K562 (cell line): ENCODE results near the gene TP63. TPM values are rescaled to one million over a fixed set of nuclear protein-coding genes. Genes with fewer than 3 reads are reported as not detected.

Experiments used
- ARID2 ChIP-seq: fragments of 450-650 bp; IDR thresholded peaks from 2 replicates; pipeline ENCODE4 v1.6.1; 2017; ENCODE audit warnings: antibody characterized with exemption, mild to moderate bottlenecking
- BDP1 ChIP-seq: IDR thresholded peaks from 3 replicates; pipeline ENCODE4 v1.6.1; 2011; ENCODE audit not compliant: insufficient read length, insufficient read depth
- HDGF ChIP-seq: fragments of 450-650 bp; IDR thresholded peaks from 2 replicates; pipeline ENCODE4 v1.6.1; 2016
- ID3 ChIP-seq, 2 experiments: fragments of 250-450 bp in 1 of 2; fragments of 450-650 bp in 1 of 2; sonication (Bioruptor Pico) in 1 of 2; IDR thresholded peaks; 2 replicates each; pipeline versions ENCODE4 v1.6.1 to v1.8.0; 2016 to 2021; ENCODE audit warnings: mild to moderate bottlenecking in 2 of 2, moderate library complexity in 2 of 2, missing compliant biosample characterization in 1 of 2, missing genetic modification characterization in 1 of 2
- RFX1 ChIP-seq: fragments of 450-650 bp; IDR thresholded peaks from 2 replicates; pipeline ENCODE4 v1.6.1; 2016; ENCODE audit warnings: mild to moderate bottlenecking, moderate library complexity
- SMARCE1 ChIP-seq: fragments of 450-650 bp; IDR thresholded peaks from 2 replicates; pipeline ENCODE4 v1.7.1; 2016; ENCODE audit warnings: mild to moderate bottlenecking
- XRCC5 ChIP-seq: fragments of 200-400 bp; formaldehyde crosslinking; IDR thresholded peaks from 2 replicates; pipeline ENCODE4 v1.6.1; 2017; ENCODE audit warnings: low read depth, mild to moderate bottlenecking, low read length
- YY1 ChIP-seq, 3 experiments: IDR thresholded peaks; 2 replicates each; pipeline ENCODE4 v1.6.1; 2011; ENCODE audit warnings: low read length in 2 of 3, mild to moderate bottlenecking in 2 of 3, moderate library complexity in 2 of 3, borderline replicate concordance in 1 of 3, control low read depth in 1 of 3, low read depth in 1 of 3; ENCODE audit not compliant: insufficient read depth in 3 of 3, insufficient replicate concordance in 2 of 3, control insufficient read depth in 1 of 3, insufficient read length in 1 of 3; ENCODE audit errors: extremely low read depth in 1 of 3
- polyA plus RNA-seq, 8 experiments: library from polyadenylated mRNA; depleted of rRNA in 4 of 8; stranded (reverse) in 5 of 8; unstranded in 3 of 8; fragments of >200 nt; fragmentation: Nextera tagmentation in 2 of 8; fragmentation: Illumina TruSeq in 1 of 8; extraction: Ambion mirVana in 2 of 8; extraction: Trizol in 1 of 8; gene quantifications; 2 replicates each; pipeline versions ENCODE4 v1.2.1 to v1.2.3, GENCODE V29; 2011 to 2014; ENCODE audit warnings: inconsistent platforms in 1 of 8, missing spikeins in 1 of 8
- total RNA-seq, 7 experiments: library from RNA; depleted of rRNA in 6 of 7; stranded (reverse); fragments of >200 nt in 6 of 7; fragmentation: Illumina TruSeq in 2 of 7; extraction: Trizol in 2 of 7; gene quantifications; 2 replicates each; pipeline versions ENCODE4 v1.2.1 to v1.2.3, GENCODE V29; 2011 to 2021; ENCODE audit warnings: low replicate concordance in 1 of 7
- TF ChIP-seq, protein P1 (sequence below), 2 experiments: fragments of 450-650 bp in 1 of 2; IDR thresholded peaks; 2 replicates each; pipeline ENCODE4 v1.6.1; 2011 to 2017; ENCODE audit warnings: low read depth in 2 of 2, antibody characterized with exemption in 1 of 2, borderline replicate concordance in 1 of 2, low read length in 1 of 2, mild to moderate bottlenecking in 1 of 2, mixed read lengths in 1 of 2; ENCODE audit not compliant: control insufficient read depth in 1 of 2
- TF ChIP-seq, protein P2 (sequence below): IDR thresholded peaks from 2 replicates; pipeline ENCODE4 v1.6.1; 2011; ENCODE audit warnings: borderline replicate concordance, low read depth, mild to moderate bottlenecking, moderate library complexity, low read length; ENCODE audit not compliant: insufficient read depth, poor library complexity, severe bottlenecking

Gene TP63
- total and polyA plus RNA-seq, 9 of the 15 experiments (the other 6 are each of a cell fraction or from before 2014, with no cell fraction given), result 0.32 to 1.4 (median 0.50) TPM

GRCh38 chr3:189830401-189830800 is 199.2 kb downstream of the TP63 start (continued):
- TF ChIP-seq XRCC5, result no peak
- TF ChIP-seq HDGF, result no peak
- no peak for TF ChIP-seq YY1 (IDR thresholded peaks at IDR 0.05; ENCODE audit: borderline replicate concordance in 1 of 3, control insufficient read depth in 1 of 3, extremely low read depth in 1 of 3, insufficient read depth in 3 of 3, insufficient read length in 1 of 3, insufficient replicate concordance in 2 of 3, low read depth in 1 of 3, low read length in 2 of 3)
- no peak for TF ChIP-seq ARID2
- no peak for TF ChIP-seq RFX1
- TF ChIP-seq SMARCE1, result no peak
- TF ChIP-seq ID3 (CRISPR knock-in tag; IDR thresholded peaks at IDR 0.05), result no peak
- no peak for TF ChIP-seq ID3 (tag; IDR thresholded peaks at IDR 0.05)
- TF ChIP-seq, protein P1, sequence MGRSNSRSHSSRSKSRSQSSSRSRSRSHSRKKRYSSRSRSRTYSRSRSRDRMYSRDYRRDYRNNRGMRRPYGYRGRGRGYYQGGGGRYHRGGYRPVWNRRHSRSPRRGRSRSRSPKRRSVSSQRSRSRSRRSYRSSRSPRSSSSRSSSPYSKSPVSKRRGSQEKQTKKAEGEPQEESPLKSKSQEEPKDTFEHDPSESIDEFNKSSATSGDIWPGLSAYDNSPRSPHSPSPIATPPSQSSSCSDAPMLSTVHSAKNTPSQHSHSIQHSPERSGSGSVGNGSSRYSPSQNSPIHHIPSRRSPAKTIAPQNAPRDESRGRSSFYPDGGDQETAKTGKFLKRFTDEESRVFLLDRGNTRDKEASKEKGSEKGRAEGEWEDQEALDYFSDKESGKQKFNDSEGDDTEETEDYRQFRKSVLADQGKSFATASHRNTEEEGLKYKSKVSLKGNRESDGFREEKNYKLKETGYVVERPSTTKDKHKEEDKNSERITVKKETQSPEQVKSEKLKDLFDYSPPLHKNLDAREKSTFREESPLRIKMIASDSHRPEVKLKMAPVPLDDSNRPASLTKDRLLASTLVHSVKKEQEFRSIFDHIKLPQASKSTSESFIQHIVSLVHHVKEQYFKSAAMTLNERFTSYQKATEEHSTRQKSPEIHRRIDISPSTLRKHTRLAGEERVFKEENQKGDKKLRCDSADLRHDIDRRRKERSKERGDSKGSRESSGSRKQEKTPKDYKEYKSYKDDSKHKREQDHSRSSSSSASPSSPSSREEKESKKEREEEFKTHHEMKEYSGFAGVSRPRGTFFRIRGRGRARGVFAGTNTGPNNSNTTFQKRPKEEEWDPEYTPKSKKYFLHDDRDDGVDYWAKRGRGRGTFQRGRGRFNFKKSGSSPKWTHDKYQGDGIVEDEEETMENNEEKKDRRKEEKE (IDR thresholded peaks at IDR 0.05; ENCODE audit: borderline replicate concordance in 1 of 2, control insufficient read depth in 1 of 2, low read depth in 2 of 2, low read length in 1 of 2), result no peak
- no peak for TF ChIP-seq BDP1
- TF ChIP-seq, protein P2, sequence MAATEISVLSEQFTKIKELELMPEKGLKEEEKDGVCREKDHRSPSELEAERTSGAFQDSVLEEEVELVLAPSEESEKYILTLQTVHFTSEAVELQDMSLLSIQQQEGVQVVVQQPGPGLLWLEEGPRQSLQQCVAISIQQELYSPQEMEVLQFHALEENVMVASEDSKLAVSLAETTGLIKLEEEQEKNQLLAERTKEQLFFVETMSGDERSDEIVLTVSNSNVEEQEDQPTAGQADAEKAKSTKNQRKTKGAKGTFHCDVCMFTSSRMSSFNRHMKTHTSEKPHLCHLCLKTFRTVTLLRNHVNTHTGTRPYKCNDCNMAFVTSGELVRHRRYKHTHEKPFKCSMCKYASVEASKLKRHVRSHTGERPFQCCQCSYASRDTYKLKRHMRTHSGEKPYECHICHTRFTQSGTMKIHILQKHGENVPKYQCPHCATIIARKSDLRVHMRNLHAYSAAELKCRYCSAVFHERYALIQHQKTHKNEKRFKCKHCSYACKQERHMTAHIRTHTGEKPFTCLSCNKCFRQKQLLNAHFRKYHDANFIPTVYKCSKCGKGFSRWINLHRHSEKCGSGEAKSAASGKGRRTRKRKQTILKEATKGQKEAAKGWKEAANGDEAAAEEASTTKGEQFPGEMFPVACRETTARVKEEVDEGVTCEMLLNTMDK, result no peak
